HG03103 (cell line): Measurements from ENCODE around the gene SHANK3.

Experiments used
- ATAC-seq: cut with Tn5 transposase; IDR thresholded peaks from one replicate; pipeline ENCODE4 v1.9.1; 2021; ENCODE audit warnings: low read depth; ENCODE audit not compliant: unreplicated experiment

Gene SHANK3

DNA sequence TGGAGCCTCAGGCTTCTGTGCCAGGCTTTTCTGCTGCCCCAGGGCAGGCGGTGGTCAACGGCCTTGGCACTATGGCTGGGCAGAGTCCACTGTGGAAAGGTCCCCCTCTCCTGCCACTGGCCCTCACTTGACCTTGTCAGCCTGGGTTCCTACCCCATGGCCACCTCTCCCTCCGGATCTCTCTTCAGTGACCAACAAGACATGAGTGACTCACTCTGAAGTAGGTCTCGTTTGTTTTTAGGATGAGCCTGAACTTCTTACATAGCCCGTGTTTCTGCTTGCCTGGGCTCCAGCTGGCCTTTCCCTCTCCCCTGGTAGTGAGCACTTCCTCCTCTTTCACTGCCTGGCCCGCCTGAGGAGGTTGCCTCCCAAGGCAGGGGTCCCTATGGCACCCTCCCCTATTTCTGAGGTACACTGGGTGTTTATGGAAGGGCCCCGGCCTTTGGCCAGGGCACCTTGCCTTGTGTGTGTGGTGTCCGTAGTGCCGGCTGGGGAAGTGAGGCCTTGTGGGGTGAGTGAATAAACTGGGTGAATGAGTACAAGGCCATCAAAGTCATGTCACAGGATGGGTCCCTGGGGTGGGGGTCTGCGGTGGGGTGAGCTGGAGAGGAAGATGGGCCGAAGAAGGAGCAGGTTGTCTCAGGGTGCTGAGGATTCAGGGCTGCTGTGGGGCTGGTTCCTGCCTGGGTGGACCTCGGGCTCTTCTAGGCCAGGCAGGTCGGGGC, 5.0 kb downstream of the SHANK3 start:
- ATAC-seq, result no peak

DNA sequence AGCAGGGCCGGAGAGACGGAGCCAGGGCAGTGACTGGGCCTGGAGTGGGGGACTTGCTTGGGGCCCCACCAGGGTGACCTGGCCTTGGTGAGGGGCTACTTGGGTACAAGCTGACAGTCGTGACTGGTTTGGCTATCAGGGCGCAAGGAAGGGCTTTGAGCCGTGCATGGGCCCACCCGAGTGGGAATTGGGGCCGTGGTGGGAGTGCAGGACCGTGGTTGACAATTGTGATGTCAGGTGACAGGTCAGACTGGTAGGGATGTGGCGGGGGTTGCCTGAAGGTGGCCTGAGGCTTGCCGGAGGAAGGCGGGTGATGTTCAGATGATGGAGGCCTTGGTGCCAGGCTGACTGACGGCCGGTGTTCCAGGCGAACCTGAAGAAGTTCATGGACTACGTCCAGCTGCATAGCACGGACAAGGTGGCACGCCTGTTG, 5.6 kb downstream of the SHANK3 start:
- no peak for ATAC-seq

DNA sequence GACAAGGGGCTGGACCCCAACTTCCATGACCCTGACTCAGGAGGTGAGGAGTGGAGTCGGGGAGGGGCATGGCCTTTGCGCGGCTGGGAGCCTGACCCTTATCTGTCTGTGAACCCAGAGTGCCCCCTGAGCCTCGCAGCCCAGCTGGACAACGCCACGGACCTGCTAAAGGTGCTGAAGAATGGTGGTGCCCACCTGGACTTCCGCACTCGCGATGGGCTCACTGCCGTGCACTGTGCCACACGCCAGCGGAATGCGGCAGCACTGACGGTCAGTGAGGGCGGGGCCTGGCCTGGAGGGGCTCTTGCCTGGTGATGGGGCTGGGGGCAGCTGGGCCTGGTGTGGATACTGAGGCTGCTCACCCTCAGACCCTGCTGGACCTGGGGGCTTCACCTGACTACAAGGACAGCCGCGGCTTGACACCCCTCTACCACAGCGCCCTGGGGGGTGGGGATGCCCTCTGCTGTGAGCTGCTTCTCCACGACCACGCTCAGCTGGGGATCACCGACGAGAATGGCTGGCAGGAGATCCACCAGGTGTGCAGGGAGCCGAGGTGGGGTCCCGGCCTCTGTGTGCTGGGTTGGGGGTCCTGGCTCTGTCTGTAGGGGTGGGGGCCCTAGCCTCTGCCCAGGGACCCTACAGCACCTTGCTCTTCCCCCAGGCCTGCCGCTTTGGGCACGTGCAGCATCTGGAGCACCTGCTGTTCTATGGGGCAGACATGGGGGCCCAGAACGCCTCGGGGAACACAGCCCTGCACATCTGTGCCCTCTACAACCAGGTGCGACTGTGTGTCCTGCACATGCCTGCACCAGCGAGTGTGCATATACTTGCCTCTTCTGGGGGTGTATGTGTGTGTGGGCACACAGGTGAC, 6.3 kb downstream of the SHANK3 start:
- ATAC-seq, result no peak

DNA sequence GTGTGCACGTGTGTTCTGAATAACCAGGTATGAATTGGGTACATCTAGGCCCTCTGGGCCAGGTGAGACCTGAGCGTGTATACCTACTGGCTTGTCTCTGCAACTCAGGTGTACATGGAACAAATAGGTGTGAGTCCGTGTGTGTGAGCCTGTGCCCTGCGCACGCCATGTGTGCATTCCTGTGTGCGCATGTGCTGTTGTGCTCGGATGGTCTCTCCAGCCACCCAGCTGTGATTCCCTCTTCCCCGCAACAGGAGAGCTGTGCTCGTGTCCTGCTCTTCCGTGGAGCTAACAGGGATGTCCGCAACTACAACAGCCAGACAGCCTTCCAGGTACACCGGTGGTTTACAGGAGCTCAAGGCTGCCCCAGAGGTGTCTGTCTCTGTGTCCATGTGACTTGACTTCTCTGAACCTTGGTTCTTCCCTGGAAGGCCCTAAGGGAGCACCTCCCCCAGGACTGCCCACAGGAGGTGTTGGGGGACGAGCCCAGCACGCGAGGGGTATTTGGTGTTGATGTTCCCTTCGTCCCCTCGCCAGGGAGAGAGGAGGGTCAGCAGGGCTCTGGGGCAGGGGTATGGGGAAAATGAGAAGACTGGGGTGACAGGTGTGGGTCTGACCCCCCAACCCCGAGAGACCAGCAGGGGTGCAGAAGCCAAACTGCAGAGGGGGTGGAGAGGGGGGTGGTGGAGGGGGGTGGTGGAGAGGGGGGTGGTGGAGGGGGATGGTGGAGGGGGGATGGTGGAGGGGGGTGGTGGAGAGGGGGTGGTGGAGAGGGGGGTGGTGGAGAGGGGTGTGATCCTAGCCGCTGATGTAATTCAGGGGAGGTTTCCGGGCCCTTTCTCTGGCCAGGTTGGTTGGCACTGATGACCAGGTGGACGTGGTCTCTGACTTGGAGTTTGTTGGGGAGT, 10.7 kb downstream of the SHANK3 start:
- no peak for ATAC-seq

DNA sequence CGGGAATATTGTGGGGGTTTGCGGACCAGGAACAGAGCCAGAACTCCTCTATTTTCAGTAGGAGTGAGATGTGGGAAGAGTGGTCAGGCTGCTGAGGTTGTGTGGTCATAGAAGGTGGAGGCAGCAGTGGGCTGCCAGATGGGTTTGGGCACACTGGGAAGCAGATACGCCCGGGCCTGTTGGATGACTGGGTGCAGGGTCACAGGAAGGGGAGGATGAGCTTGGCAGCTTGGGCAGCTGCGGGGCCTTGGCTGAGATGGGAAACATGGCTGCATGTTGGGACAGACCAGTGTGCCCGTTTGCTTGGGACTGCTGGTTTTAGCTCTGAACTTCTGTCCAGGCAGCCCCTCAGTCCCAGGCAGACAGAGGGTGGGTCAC, 11.4 kb downstream of the SHANK3 start:
- ATAC-seq, result no peak

DNA sequence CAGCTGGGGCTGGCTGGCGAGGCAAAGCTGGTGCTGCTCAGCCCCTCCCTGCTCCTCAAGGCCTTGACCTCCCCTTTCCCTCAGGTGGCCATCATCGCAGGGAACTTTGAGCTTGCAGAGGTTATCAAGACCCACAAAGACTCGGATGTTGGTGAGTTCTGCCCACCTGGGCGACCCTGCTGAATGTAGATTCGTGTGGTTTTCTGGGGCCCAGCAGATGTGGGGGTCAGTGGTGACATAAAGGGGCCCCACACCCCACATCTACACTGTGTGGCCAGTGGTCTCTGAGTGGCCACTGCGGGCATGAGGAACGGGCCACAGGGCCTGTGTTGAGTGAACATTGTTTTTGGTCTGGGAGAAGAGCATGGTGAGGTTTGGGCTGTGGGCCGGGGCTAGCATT, 11.9 kb downstream of the SHANK3 start:
- ATAC-seq, result no peak

DNA sequence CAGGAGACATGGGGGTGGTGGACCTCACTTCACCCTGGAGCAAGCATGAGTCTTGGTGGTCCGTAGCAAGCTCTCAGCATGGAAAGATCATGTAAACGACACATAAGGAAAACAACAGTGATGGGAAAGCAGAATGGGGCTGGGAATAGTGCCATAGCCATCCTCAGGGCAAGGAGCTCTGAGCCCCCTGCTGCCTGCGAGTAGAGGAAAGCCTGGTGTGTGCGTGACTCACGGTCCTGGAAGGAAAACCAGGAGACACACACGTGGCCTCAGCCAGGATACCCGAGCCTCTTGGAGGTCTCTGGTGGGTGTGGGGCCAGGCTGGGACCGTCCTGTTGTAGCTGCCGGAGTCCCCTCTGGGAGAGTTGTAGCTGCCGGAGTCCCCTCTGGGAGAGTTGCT, 12.4 kb downstream of the SHANK3 start:
- no peak for ATAC-seq

DNA sequence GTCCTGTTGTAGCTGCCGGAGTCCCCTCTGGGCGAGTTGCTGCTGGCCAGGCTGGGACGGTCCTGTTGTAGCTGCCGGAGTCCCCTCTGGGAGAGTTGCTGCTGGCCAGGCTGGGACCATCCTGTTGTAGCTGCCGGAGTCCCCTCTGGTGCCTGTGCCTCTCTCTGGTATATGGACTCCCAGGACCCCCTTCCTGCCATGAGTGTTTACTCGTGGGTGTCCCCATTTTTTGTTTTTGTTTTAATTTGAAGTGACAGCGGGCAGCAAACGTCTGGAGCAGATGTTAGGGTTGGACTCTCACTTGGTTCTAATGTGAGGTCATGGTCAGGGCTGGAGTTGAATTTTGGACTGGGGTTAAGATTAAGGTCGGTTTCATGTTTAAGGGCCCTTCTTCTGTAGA, 14.2 kb downstream of the SHANK3 start:
- ATAC-seq, result no peak

DNA sequence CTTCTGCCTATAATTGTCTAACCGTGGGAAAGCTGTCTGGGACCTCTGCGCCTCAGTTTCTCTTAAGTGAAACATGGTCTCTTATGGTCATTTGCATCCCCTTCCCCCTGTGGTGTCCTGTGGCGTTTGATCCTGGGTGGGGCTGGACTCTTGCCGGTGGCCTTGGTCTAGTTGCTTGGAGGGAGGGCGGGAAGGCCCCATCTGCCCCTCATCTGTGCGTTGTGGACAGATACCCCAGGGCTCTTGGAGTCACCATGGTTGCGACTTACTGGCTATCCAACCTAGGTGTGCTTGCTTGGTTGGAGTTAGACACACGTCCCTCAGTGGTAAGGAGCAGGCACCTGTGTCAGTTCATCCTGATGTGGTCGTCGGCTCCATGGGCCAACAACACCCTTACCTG, 15.2 kb downstream of the SHANK3 start:
- ATAC-seq, result no peak

DNA sequence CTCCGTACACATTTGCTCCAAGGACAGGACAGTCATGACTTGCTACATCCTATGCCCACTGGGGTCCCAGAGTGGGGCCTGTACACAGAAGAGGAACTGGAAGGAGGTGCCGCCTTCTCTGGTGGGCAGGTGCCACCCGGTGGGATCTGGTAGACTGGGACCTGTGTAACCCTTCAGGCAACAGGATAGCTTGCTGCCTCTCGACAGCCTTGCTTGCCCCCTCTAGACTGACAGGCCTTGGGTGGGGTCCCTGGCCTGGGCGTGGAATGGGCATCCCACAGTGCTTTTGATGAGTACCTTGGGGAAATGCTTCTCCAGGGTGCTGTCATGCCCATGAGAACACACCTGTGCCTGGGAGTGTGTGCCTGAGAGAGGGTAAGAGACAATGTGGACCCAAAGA, 15.8 kb downstream of the SHANK3 start:
- ATAC-seq, result no peak

DNA sequence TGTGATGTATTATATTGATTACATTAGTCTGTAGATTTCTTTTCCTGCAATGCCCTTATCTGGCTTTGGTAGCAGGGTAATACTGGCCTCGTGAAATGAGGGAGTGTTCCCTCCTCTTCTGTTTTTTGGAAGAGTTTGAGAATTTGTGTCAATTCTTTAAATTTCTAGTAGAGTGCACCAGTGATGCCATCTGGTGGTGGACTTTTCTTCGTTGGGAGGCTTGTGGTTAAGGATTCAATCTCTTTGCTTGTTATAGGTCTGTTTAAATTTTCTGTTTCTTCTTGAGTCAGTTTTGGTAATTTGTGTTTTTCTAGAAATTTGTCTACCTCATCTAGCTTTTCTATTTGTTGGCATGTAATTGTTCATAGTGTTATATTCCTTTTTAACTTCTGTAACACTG, 18.9 kb downstream of the SHANK3 start:
- no peak for ATAC-seq

DNA sequence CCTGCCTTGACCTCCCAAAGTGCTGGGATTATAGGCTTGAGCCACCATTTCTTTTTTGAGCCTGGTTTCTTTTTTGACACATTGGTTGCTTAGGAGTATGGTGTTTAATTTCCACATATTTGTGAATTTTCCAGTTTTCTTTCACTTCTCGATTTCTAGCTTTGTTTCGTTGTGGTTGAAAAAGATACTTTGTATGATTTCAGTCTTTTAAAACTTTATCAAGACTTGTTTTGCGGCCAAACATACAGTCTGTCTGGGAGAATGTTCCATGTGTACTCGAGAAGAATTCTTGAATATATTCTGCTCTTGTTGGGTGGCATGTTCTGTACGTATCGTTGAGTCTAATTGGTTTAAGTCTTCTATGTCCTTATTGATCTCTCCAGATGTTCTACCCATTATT, 20.8 kb downstream of the SHANK3 start:
- no peak for ATAC-seq

DNA sequence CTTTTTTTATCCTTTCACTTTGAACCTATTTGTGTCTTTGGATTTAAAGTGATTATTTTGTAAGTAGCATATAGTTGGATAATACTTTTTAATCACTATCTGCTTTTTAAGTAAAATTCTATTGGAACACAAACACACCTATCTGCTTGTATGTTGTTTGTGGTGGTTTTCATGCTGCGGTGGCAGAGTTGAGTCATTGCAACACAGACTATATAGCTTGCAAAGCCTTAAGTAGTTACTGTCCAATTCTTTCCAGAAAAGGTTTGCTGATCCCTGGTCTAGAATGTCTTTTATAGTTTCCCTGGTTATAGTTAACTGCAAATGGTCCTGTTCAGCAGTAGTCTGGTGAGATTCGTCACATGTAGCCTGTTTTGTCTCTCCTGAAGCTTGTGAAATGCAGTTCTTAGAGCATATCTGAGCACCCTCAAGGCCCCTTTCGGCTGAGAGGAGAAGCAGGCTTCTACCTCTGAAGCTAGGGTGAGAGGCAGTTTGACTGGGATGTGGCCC, 21.5 kb downstream of the SHANK3 start:
- ATAC-seq, result no peak

DNA sequence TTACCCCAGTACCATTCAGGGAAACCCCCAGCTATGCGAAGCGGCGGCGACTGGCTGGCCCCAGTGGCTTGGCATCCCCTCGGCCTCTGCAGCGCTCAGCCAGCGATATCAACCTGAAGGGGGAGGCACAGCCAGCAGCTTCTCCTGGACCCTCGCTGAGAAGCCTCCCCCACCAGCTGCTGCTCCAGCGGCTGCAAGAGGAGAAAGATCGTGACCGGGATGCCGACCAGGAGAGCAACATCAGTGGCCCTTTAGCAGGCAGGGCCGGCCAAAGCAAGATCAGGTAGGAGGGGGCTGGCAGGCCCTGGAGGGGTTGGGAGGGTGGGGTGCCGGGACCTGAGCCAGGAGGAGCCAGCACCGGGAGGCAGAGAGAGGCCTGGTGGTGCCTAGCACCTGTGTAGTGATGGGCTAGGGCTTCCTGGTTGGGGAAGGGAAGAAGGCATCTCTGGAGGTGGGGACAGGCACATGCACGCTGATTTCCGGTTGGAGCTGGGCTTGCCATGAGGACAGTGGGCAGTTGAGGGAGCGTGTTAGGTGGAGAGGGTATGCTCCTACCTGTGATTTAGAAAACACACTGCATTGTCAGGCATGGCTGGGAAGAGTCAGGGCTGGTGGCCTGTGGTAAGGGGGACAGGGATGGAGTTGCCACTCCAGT, 22.3 kb downstream of the SHANK3 start:
- ATAC-seq, result no peak

DNA sequence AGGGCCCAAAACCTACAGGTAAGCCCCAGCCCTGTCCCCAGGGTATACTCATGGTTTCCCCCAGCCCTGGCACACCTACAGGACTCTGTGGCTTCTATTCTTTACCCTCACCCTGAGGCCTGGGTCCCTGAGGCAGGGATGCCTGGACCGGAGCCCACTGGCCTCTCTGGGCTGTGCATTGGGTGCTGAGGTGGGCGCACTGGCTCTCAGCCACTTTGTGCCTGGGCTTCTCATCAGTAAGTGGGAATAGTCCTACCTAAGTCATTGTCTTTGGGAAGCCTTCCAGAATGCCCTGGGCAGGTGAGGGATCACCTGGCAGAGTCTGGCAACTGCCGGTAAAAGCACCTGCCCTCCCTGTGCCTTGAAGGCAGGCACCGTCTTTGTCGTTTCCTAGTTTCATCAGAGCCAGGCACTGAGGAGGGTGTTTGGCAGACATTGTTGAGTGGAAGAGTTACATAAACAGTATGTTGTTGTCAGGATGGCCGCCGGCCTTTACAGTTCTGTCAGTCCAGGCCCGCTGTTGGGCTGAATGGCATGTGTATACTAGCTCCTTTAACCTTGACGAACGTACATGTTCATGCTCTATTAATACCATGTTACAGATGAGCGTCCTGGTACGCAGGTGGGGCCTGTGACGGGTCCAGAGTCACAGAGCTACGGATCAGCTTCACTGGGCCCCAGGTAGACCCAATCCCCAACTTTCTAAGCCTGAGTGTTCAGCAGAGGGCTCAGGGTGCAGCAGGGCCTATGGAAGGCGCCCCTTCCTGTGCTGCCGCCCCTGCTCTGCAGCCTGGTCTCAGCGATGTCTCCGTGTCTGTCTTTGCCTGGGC, 23.0 kb downstream of the SHANK3 start:
- ATAC-seq, result no peak

DNA sequence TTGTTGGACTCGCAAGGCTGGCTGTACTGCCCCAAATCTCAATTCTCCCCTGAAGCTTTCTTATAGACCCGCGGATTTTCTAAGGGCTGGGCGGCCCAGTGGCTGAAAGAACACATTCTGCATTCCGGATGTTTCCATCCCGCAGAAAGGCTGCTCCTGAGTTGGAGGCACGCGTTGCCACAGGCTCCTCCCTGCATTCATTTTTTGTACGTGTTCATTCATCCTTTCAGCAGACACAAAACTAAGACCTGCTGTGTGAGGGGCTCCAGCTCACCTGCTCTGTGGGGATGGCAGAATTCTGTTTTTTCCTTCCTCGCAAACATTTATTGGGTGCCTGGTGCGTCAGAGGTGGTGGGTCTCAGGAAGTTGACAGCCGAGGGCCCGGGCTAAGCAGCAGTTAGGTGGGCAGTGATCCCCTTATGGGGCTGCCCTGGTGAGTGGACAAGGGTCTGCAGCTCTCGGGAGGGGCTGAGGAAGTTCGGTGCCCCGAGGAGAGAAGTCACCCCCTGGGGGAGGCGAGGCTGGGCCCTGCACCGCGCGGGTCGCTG, 23.7 kb downstream of the SHANK3 start:
- ATAC-seq, result no peak

DNA sequence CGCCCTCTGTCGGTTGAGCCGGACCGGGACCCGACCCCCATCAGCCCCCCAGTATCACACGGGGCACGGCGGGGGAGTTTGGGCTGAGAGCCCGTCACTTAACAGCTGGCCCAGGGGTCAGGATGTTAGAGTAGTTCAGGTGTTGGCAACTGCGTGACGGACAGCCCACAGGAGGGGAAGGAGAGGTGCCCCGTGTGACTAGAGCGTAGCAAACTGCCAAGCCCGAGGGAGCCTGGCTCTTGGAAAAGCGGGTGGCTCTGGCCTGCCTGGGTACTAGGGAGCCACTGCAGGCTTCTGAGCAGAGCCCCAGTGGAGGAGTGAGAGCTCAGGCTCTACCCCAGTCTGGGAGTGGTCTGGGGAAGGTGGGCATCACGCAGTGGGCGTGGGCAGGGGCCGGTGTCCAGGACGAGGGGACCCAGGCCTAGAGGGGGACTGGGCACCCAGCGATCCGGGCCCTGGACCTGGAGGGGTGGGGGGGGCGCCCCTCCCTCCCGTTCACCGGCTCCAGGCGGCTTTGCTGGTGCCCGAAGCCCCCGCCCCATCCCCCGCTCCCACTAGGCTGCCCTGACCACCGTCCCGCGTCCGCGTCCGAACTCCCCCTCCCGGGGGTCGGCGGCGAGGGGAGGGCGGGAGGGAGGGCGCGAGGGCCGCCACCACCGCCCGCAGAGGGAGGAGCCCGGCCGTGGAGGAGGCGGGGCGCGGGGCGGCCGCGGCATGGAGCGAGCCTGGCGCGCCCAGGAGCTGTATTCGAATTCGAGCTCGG, 24.4 kb downstream of the SHANK3 start:
- no peak for ATAC-seq

DNA sequence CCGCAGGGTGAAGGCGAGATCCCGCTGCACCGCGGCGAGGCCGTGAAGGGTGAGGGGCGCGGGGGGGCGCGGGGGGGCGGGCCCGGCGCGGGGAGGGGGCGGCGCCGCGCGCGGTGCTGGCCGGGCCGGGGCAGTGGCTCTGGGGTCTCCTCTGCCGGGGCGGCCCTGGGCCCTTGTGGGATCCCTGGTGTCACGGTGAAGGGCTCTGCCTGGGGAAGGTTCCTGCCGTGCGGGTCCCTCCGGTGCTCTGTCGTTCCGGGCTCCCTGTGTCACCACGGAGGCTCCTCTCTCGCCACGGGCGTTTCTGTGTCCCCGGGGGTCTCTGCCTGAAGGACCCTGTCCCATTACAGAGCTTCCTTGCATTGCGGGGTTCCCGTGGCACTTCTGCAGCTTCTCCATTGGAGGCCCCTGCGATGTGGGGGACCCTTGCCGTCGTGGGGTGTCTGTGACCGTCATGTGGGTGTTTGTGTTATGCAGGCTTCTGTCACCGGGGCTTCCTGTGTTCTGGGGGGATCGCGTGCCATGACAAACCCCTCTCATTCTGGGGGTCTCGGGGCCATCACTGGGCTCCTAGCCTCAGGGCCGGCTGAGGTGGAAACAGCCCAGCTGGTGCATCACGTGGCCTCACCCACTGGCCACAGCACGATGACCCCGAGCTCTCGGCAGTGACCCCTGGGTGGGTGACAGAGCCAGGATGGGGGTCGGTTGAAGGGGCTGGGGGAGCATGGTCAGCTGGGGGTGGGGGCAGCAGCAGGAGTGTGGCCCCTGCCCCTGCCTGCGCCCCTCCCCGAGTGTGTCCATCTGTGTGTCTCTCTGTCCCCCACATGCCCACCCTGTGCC, 25.3 kb downstream of the SHANK3 start:
- ATAC-seq, result no peak
